NOMO-1 treated with DMSO at 0.1 percent for 48 hours (cell line): ENCODE measurements around the gene ART3.

Experiments used
- DNase-seq: peaks from one replicate; lab custom pipeline; 2025; ENCODE audit not compliant: unreplicated experiment; lab: John Stamatoyannopoulos, UW

The ART3 gene

DNA sequence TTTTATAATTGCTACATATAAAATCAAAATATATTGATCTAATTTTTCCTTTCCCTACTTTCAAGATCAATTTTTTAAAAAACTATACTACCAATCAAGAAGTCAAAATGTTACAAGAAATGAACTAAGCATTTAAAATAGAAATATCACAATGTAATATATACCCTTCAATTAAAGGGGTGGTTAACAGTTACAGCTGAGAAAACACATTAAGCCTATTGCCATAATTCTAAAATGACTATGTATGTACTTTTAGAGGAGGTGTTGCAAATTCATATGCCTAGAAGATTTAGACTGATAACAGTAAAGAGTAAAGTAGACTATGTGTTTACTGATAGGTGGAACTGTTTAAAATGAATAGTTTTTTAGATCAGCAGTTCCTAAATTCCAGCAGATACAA is 70.0 kb downstream of the ART3 start:
- no peak for DNase-seq

DNA sequence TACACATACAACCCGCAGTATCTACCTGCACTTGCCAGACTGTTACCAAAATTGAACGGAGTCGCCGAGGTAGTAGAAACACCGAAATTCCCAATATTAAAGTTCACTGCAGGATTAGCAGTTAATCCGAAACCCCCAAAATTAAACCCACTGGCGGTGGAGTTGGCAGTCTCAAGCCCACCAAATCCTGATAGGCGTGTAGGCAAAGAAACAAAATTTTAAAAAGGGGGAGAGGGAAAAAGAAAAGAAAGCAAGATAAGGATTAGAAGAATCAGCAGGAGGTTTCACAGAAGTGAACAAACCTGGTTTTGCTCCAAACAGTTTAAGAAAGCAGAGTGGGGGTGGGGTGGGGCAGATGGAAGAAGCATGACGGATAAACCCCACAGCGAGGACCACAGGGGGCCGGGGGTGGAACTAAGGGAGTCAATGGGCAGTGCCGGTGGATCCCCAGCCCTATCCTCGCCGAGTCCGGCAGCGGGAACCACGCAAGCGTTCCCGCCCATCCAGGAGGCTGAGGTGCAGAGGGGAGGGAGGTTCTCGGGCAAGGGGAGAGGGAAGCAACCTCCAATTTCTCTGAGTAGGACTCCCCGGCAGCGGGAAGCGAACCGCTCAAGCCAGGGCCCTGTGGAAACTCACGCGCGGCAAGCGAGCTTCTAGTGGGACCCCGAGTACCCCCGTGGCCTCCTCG is 73.1 kb downstream of the ART3 start:
- DNase-seq: peak; percentile 55

DNA sequence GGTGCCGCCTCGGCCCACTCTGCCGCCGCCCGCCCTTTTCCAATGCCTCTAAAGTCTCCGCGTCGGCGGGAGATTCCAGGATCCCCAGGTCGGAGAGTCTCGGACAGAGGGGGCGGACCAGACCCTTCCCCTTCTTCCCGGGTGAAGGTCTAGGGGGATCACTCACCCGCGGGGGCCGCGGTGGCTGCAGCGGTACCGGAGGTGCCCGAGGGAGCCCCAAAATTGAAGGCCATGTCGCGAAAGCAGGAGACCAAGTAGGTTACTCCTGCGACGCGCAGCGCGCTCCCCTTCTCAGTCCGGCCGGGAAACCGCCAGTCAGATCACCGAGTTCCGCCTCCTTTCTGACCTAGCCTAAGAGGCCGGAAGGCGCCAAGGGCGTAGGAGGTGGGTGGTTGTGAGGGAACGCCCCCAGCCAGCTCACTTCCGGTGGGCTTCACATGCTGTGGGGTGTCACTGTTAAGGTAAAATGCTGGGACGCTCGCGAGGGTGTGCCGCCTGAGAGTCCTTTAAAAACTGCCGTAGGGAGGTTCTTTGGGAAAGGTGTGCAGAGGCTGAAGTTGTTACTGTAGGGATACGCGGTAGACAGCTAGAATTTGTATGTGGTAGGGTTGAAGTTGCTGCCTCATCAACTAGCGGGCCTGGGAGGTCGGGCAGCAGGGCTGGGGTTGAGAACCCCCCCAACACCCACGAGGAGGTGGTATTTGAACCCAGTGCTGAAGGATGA is 73.8 kb downstream of the ART3 start, which contains the start of gene NUP54:
NUP54 (minus strand) TSS at position 256 of the 724 bp plus-strand sequence; CDS start at position 233, 23 bp downstream.
- DNase-seq: peak; percentile 91

DNA sequence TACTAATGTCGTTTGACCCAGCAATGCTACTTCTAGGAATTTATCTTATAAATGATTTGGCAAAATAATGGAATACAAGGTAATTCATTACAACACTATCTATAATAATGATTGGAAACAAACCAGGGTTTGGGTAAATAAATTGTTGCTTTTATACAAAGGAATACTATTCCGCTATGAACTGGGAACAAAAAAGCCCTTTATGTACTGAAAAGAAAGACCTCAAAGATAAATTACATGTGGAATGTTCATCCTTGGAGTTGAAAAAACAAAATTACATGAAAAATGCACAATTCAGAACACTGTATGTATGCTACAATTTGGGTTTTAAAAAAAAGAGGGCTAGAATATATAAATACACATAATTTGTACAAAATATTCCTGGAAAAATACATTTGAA is 78.8 kb downstream of the ART3 start:
- DNase-seq: no peak

- no peak for DNase-seq
Measured at GRCh38 chr4:76155979-76156378, 81.5 kb downstream of the ART3 start.

DNA sequence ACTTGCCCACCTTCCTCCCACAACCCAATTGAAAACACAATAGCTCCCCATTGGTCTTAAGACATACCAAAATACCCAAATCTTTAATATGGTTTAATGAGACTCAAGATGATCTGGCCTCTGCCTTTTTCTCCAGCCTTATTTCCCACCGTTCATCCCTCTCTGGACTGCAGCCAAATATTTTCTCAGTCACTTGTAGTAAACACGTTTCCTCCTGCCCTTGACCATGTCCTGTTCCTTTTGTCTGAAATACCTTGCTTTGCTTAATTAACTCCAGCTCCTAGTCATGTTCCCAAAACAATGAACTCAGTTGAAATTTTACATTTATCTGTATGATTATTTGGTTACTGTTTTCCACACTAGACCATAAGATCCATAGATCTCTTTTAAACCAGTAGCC is 82.1 kb downstream of the ART3 start:
- DNase-seq: no peak

DNA sequence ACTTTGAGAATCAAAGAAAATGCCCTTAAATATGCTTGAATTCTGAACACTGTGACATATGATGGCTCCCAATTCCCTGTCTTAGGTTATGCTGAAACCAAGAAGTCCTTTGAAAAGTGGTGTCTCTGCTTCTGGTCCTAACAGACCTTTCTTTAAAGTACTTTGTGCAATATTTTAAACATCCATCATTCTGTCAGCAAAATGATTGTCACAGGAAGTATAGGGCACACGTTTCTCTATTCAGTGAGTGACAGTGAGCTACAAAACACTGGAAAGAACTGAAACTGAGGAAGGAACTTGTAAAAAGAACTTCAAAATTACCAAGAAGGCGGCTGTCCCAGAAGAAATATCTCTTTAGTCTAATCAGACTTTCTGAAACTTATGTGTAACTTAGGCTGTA is 85.8 kb downstream of the ART3 start:
- DNase-seq: peak; percentile 85
